CD14-positive monocyte (primary cell): ENCODE measurements around the gene TSHZ3. TPM values are rescaled to one million over a fixed set of nuclear protein-coding genes. Genes with fewer than 3 reads are reported as not detected.

Experiments
- DNase-seq, 3 donors: peaks; one replicate each; pipeline ENCODE4 v3.0.0-alpha.2; 2011 to 2022
- H2AFZ ChIP-seq: 2 replicates; pipeline ENCODE4 v1.6.0; 2012; ENCODE audit warnings: mild to moderate bottlenecking, low read depth, low read length, inconsistent platforms; ENCODE audit not compliant: insufficient read depth, poor library complexity, severe bottlenecking
- H3K27ac ChIP-seq, 2 donors: 1 replicate in 1 of 2; 2 replicates in 1 of 2; pipeline ENCODE4 v1.5.1; 2012 to 2013; ENCODE audit warnings: low read length in 2 of 2, control low read depth in 1 of 2, inconsistent platforms in 1 of 2, low read depth in 1 of 2, mild to moderate bottlenecking in 1 of 2
- H3K27me3 ChIP-seq, 2 donors: one replicate each; pipeline versions ENCODE4 v1.6.0 to v1.6.1; 2011 to 2013; ENCODE audit warnings: low read length in 2 of 2; ENCODE audit not compliant: control insufficient read depth in 2 of 2, insufficient read depth in 2 of 2
- H3K36me3 ChIP-seq, 2 donors: replicated peaks in 1 of 2; 1 replicate in 1 of 2; 2 replicates in 1 of 2; pipeline versions ENCODE4 v1.5.1 to v1.6.1; 2012 to 2013; ENCODE audit warnings: low read length in 2 of 2, control low read depth in 1 of 2, inconsistent platforms in 1 of 2, mild to moderate bottlenecking in 1 of 2; ENCODE audit not compliant: insufficient read depth in 2 of 2, control insufficient read depth in 1 of 2
- H3K4me1 ChIP-seq, 2 donors: 1 replicate in 1 of 2; 2 replicates in 1 of 2; pipeline versions ENCODE4 v1.5.1 to v1.6.1; 2012 to 2013; ENCODE audit warnings: low read length in 2 of 2, control low read depth in 1 of 2, inconsistent platforms in 1 of 2, mild to moderate bottlenecking in 1 of 2, moderate library complexity in 1 of 2; ENCODE audit not compliant: insufficient read depth in 2 of 2, control insufficient read depth in 1 of 2
- H3K4me2 ChIP-seq: replicated peaks from 2 replicates; pipeline ENCODE3; 2012; ENCODE audit warnings: low read length, moderate library complexity, mild to moderate bottlenecking; ENCODE audit not compliant: poor library complexity, severe bottlenecking; ENCODE audit errors: extremely low read depth
- H3K4me3 ChIP-seq, 3 experiments: fragments of 200-600 bp in 1 of 3; sonication (generic) in 1 of 3; replicated peaks in 1 of 3; 1 replicate in 2 of 3; 2 replicates in 1 of 3; pipeline ENCODE4 v1.5.1; 2011 to 2013; ENCODE audit warnings: low read length in 3 of 3, mild to moderate bottlenecking in 3 of 3, control low read depth in 2 of 3, low read depth in 2 of 3, inconsistent platforms in 1 of 3, moderate library complexity in 1 of 3
- H3K79me2 ChIP-seq: 2 replicates; pipeline ENCODE4 v1.6.0; 2012; ENCODE audit warnings: mild to moderate bottlenecking, control low read depth, inconsistent platforms, low read length, moderate library complexity; ENCODE audit not compliant: insufficient read depth
- H3K9ac ChIP-seq: 2 replicates; pipeline ENCODE4 v1.6.0; 2017; ENCODE audit warnings: low read length, mild to moderate bottlenecking; ENCODE audit not compliant: insufficient read depth, poor library complexity, severe bottlenecking
- H3K9me3 ChIP-seq, 2 donors: replicated peaks in 1 of 2; 1 replicate in 1 of 2; 2 replicates in 1 of 2; pipeline versions ENCODE4 v1.5.1 to v1.6.1; 2012 to 2013; ENCODE audit warnings: low read length in 2 of 2, control low read depth in 1 of 2; ENCODE audit not compliant: control insufficient read depth in 1 of 2, insufficient read depth in 1 of 2
- H4K20me1 ChIP-seq: 2 replicates; pipeline ENCODE4 v1.6.0; 2012; ENCODE audit warnings: mild to moderate bottlenecking, low read length, control low read depth, moderate library complexity; ENCODE audit not compliant: insufficient read depth
- H3K27ac Mint-ChIP-seq, 7 donors: one replicate each; pipeline ENCODE4 v1.8.0; 2020; ENCODE audit warnings: mild to moderate bottlenecking in 7 of 7, mixed read lengths in 7 of 7, moderate library complexity in 6 of 7, inconsistent platforms in 2 of 7
- H3K27me3 Mint-ChIP-seq, 3 donors: one replicate each; pipeline ENCODE4 v1.8.0; 2021 to 2022; ENCODE audit warnings: low read depth in 3 of 3, mild to moderate bottlenecking in 3 of 3, mixed read lengths in 3 of 3, moderate library complexity in 3 of 3, inconsistent platforms in 1 of 3
- H3K36me3 Mint-ChIP-seq, 2 donors: one replicate each; pipeline ENCODE4 v1.8.0; 2020; ENCODE audit warnings: mixed read lengths in 2 of 2, inconsistent platforms in 1 of 2, mild to moderate bottlenecking in 1 of 2
- H3K4me1 Mint-ChIP-seq: one replicate; pipeline ENCODE4 v1.8.0; 2020; ENCODE audit warnings: mild to moderate bottlenecking, mixed read lengths
- H3K4me3 Mint-ChIP-seq, 2 donors: one replicate each; pipeline ENCODE4 v1.8.0; 2020; ENCODE audit warnings: mild to moderate bottlenecking in 2 of 2, mixed read lengths in 2 of 2, moderate library complexity in 1 of 2
- H3K9me3 Mint-ChIP-seq, 7 donors: one replicate each; pipeline ENCODE4 v1.8.0; 2020 to 2022; ENCODE audit warnings: mixed read lengths in 7 of 7, mild to moderate bottlenecking in 6 of 7, moderate library complexity in 6 of 7, inconsistent platforms in 2 of 7
- WGBS: methylation state at CpG from one replicate; pipeline ENCODE4 v1.1.5; 2013; ENCODE audit warnings: missing lambda C conversion rate; ENCODE audit not compliant: insufficient coverage; 5-methylcytosine and 5-hydroxymethylcytosine counted together
- intact Hi-C, 2 donors: fragments of 100-400 bp; cut with micrococcal nuclease; formaldehyde crosslinking; loops; one replicate each; pipeline versions ENCODE4 v1.15.0 to v1.15.1; 2023
- polyA plus RNA-seq, 3 donors: library from polyadenylated mRNA; depleted of rRNA in 1 of 3; unstranded in 2 of 3; stranded (reverse) in 1 of 3; fragments of 300-500 nt in 2 of 3; fragments of >200 nt in 1 of 3; fragmentation: Illumina TruSeq in 2 of 3; gene quantifications; 1 replicate in 2 of 3; 2 replicates in 1 of 3; pipeline ENCODE4 v1.2.3, GENCODE V29; 2012 to 2021
- TF ChIP-seq, protein P1 (sequence below): fragments of 200-600 bp; IDR thresholded peaks from one replicate; pipeline ENCODE4 v1.8.0; 2022; ENCODE audit warnings: antibody characterized with exemption, mild to moderate bottlenecking

Gene TSHZ3
- polyA plus RNA-seq, 3 donors: 2.3 to 5.8 (median 3.3) TPM

DNA sequence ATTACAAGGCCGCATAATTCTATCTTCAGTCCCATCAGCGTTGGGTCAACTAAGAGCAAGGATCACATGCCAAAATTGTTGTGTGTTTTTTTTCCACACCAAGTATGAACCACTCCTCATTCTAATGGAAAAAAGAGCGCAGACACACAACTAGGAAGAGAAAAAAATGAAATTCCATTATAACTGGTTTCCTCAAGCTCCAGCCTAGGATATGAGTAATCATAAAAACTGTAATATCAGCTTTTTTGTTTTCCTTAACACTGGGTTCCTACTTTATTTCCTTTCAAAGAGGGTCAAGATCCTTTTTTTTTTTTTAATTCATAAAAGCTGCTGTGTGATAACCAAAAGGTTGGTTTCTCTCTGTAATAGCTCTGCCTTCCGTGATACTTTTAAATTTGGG is 19.4 kb downstream of the TSHZ3 start:
- intact Hi-C loops: no loop called here
- H3K27ac ChIP-seq: peak overlapping the region in 1 of 2 donors; percentile 64
- H4K20me1 ChIP-seq: peaks cover 92% of the 10 kb centered on the region
- no peak overlapping the region for H3K4me2 ChIP-seq
- no peak overlapping the region for H3K4me3 ChIP-seq
- H3K9me3 ChIP-seq: no peaks in the 10 kb centered on the region
- H3K9me3 Mint-ChIP-seq: no peaks in the 10 kb centered on the region
- peaks cover 14 to 19% of the 10 kb centered on the region in 2 donors for H3K36me3 Mint-ChIP-seq
- no peaks in the 10 kb centered on the region for H3K27me3 ChIP-seq
- H3K36me3 ChIP-seq: peaks cover 0 to 11% of the 10 kb centered on the region in 2 donors
- H3K4me3 Mint-ChIP-seq: no peak overlapping the region
- no peak for DNase-seq
- H3K9ac ChIP-seq: no peak overlapping the region
- peak overlapping the region in 6 of 7 donors; percentile 37 to 83 (median 63) for H3K27ac Mint-ChIP-seq
- H3K27me3 Mint-ChIP-seq: no peaks in the 10 kb centered on the region
- H2AFZ ChIP-seq: no peak overlapping the region
- peaks cover 44 to 45% of the 10 kb centered on the region in 2 donors for H3K4me1 ChIP-seq
- 95% methylated on average over 3 of the region's 4 CpGs for WGBS
- H3K79me2 ChIP-seq: peaks cover 85% of the 10 kb centered on the region
- TF ChIP-seq, protein P1, sequence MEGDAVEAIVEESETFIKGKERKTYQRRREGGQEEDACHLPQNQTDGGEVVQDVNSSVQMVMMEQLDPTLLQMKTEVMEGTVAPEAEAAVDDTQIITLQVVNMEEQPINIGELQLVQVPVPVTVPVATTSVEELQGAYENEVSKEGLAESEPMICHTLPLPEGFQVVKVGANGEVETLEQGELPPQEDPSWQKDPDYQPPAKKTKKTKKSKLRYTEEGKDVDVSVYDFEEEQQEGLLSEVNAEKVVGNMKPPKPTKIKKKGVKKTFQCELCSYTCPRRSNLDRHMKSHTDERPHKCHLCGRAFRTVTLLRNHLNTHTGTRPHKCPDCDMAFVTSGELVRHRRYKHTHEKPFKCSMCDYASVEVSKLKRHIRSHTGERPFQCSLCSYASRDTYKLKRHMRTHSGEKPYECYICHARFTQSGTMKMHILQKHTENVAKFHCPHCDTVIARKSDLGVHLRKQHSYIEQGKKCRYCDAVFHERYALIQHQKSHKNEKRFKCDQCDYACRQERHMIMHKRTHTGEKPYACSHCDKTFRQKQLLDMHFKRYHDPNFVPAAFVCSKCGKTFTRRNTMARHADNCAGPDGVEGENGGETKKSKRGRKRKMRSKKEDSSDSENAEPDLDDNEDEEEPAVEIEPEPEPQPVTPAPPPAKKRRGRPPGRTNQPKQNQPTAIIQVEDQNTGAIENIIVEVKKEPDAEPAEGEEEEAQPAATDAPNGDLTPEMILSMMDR: no peak
- H3K4me1 Mint-ChIP-seq: peaks cover 58% of the 10 kb centered on the region

DNA sequence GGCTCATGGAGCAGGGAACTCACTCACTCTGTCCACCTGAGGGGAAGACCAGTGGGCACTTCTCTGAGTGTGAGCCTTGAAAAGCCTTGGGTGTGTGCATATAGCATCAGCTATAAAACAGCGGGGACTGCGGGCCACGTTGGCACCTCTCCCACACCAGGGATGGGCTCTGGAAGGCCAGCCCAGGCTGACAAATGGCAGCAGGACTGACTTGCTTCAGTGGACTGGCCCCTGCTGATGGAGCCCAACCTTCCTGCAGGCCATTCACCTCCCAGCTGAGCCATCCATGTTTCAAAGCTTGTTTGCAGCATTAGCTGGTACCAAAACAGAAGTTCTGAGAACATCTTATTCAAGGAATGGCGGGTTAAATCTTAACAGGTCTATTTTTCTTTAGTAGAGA is 21.0 kb downstream of the TSHZ3 start:
- no peak for DNase-seq
- intact Hi-C loops: no loop called here
- Histone ChIP-seq H2AFZ (no peak overlapping the region), H3K36me3 (peaks cover 0 to 13% of the 10 kb centered on the region in 2 donors), H3K4me1 (peaks cover 44 to 45% of the 10 kb centered on the region in 2 donors), H3K4me3 (no peak overlapping the region), H3K27me3 (no peaks in the 10 kb centered on the region), H3K27ac (peak overlapping the region; percentile 55 to 64), H3K9ac (no peak overlapping the region), H3K9me3 (no peaks in the 10 kb centered on the region), H4K20me1 (peaks cover 91% of the 10 kb centered on the region), H3K79me2 (peaks cover 85% of the 10 kb centered on the region), H3K4me2 (peak overlapping the region; percentile 45)
- TF ChIP-seq, protein P1: no peak
- Mint-ChIP-seq H3K9me3 (no peaks in the 10 kb centered on the region), H3K4me3 (no peak overlapping the region), H3K27me3 (no peaks in the 10 kb centered on the region), H3K27ac (peak overlapping the region in 5 of 7 donors; percentile 13 to 83 (median 49)), H3K36me3 (peaks cover 12 to 29% of the 10 kb centered on the region in 2 donors), H3K4me1 (peaks cover 56% of the 10 kb centered on the region)
- WGBS: 100% methylated on average over 3 of the region's 4 CpGs
